ENCODE measurements around the gene PDK4.
"Not testable (repeated sequence)": the region's sequence is repeated elsewhere in the genome, so short reads cannot be mapped to it uniquely, and the experiment has no call there.

Gene PDK4

DNA sequence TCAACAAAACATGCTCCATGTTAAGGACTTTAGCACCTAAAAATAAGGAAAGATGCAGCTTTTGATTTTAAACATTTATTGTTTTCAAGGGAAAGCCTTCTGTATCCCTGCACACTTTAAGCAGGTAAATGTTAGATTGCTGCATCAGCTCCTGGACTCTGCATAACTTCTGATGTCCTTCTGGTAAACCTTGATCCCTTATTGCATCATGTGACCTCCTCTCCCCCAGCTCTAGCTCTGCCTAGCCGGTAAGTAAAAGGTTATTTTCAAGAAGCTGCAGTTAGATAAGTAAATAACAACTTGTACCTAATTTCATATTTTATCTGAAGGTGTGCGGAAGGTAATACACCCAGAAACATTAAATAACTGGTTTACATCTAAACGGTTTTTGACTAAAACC, 37.5 kb downstream of the PDK4 start:
- no peak for DNase-seq

DNA sequence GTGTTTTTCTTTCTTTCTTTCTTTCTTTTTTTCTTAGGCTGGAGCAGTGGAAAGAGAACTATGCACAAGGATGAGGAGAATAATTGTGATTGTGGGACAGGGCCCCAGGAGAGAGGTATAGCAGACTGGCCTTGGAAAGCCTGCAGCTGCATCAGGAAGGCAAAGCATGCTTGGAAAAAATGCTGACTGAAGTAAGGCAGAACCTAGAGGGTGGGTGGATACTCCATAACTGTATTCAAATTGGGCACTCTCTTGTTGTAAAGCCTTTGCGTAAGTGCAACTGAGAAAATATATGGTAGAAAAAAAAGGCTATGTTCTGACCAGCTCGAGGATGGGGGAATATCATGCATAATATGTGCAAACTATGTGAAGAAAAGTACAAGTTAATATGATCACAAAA, 39.5 kb downstream of the PDK4 start:
- no peak for DNase-seq

DNA sequence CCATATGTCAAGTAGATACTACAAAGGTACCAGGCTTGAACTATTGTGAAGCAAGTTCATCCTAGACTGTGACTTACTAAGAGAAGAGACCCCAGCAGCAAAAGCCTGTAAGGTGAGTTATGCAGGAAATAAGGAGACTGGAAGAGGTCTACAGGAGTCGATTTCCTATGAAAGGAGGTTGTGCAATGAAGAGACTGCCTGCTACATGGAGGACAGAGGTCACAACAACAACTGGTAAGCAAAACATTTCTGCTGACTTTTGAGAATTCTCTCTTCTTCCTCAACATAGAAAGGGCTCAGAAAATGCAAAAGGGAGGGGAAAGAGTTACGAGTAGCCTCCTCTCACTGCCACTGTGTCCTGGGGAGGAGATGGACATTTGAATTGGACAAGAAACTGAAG, 42.4 kb downstream of the PDK4 start:
- DNase-seq = no peak

DNA sequence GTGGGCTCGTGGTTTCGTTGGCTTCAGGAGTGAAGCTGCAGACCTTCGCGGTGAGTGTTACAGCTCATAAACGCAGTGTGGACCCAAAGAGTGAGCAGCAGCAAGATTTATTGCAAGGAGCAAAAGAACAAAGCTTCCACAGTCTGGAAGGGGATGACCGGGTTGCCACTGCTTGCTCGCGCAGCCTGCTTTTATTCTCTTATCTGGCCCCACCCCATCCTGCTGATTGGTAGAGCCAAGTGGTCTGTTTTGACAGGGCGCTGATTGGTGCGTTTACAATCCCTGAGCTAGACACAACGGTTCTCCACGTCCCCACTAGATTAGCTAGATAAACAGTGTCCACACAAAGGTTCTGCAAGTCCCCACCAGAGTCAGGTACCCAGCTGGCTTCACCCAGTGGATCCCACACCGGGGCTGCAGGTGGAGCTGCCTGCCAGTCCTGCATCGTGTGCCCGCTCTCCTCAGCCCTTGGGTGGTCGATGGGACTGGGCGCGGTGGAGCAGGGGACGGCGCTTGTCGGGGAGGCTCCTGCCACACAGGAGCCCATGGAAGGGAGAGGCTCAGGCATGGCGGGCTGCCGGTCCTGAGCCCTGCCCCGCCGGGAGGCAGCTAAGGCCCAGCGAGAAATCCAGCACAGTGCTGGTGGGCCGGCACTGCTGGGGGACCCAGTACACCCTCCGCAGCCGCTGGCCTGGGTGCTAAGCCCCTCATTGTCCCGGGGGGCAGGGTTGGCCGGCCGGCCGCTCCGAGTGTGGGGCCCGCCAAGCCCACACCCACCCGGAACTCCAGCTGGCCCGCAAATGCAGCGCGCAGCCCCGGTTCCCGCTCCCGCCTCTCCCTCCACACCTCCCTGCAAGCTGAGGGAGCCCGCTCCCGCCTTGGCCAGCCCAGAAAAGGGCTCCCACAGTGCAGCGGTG, 44.0 kb downstream of the PDK4 start:
- not testable (repeated sequence) for DNase-seq

DNA sequence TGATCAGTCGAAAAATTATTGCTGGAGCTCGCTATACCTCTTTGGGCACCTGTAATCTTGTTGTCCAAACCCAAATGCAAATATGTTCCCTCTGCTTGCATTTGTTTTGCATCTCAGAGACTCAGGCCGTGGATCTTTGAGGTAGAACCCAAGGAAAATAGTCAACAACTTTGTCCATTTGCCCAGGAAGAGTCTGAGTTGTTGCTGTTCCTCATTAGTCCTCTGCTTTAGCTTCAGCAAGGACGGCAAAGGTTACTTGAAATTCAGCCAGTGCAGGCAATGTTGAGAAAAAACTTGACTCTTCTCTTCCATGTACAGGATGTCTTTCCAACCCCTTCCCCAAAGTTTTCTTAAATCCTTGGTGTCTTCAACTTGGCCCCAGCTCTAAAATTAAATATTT, 45.8 kb downstream of the PDK4 start:
- no peak for DNase-seq

DNA sequence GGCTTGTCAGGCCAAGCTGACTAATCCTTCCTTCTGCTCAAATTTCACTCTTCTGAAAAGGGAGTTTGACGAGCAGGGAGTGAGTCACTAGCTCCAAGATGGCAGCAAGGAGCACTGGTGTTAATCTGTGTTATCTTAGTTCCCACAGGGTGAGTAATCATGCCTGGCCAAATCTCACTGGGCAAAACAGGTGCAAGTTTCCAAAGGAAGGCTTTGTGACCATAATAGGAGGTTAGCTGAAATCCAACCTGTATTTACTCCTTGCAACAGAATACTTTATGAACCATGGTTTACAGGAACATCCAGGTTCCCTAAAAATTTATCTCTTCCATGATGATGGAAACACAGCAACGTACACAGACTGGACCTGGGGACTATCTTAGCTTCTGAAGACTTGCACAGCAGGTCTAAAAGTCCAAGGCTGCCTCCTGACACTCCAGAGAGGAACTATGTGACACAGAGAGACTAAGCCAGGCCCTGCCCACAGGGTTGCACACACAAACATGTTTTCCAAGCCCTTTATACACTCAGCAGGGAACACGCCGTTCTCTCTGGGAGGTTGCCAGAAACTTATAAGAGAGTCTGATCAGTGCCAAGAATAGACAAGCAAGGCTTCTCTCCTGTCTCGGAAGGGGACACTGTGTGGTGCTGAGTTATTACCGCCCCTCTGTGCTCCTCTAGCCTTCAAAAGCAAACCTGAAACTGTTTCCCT, 46.3 kb downstream of the PDK4 start:
- no peak for DNase-seq

DNA sequence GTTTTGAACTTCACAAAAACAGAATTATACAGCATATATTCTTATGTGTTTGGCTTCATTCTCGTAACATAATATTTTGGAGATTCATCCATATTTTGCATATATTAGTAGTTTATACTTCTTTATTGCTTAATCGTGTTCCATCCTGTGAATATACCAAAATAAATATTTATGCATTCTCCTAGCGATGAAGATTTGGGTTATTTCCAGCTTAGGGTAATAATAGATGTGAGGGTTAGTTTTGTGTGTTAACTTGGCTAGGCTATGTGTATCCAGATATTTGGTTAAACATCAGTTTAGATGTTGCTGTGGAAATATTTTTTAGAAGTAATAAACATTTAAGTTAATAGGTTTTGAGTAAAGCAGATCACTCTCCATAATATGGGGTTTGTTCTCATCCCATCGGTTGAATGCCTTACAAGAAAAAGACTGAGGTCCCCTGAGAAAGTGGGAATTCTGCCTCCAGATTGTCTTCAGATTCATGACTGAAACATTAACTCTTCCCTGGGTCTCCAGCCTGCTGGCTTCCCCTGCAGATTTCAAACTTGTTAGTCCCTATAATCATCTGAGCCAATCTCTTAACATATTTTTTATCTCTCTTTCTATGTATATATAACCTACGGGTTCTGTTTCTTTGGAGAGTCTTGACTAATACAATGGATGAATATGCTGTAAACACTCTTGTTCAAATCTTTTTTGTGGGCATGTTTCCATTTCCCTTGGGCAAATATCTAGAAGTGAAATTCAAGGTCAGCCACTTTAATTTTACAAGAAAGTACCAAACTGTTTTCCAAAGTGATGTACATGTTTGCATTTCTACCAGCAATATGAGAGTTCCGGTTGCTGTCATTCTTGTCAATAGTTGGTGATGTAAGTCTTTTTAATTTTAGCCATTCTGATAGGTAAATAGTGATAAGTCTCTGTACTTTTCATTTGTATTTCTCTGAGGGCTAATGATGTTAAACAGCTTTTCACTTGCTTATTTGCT, 48.7 kb downstream of the PDK4 start:
- no peak for DNase-seq

DNA sequence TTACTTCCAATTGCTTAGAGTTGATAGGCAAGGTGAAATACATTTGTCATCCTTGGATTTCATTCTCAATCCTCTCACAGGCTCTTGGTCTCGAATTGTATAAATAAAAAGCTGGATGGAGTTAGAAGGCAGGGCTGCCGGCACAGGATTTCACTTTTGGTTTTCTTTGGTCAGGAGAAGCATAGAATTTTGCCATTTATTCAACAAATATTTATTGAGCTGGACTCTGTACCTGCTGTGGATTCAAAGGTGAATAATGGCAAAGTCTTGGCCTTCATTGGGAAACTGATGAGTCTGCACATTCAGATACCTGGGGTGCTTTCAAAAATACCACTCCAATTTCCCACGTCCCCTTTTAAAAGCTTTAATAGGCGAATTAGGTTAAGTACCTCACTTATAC, 49.7 kb downstream of the PDK4 start:
- DNase-seq = no peak

DNA sequence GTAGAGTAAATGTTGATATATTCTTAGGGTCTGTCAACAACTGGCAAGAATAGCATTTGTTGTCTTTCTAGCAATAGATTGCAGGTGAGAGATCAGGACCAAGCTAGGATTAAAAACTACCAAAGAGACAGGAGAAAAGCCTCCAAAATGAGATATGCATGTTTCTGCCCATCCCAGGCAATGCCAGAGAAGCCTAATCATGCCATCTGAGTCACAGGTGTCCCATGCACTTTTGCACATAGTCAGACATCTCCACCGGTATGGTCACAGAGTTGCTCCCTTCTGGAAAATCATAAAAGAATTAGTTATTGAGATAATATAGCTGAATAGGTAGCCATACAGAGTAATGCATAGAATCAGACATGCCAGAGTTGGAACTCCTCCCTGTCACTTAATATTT, 50.6 kb downstream of the PDK4 start:
- DNase-seq = no peak

DNA sequence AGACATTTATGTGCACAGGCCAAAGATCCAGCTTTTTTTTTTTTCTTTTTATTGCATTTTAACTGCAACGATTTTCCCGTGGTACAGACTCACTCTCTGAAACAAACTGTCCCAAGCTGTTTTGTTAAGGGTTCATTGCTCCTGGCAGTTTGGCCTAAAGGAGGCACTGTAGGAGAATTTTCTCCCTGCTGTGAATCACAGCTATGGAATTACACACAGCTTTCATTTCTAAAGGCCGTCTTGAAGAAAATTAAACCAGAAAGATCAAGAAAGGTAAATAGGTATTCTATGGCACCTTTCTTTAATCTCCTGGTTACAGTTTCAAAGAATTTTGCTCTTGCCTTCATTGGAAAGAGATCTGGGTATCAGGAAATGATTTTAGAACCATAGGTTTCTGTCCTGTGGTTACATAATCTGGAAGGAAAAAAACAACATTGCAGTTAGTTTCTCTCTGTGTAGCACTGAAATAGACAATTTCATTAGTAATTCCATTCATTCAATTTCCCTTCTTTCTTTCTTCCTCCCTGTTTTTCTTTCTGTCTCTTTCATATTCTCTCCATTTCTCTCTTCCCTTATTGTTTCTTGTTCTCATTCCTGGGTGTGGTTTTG, 51.2 kb downstream of the PDK4 start:
- DNase-seq = no peak

DNA sequence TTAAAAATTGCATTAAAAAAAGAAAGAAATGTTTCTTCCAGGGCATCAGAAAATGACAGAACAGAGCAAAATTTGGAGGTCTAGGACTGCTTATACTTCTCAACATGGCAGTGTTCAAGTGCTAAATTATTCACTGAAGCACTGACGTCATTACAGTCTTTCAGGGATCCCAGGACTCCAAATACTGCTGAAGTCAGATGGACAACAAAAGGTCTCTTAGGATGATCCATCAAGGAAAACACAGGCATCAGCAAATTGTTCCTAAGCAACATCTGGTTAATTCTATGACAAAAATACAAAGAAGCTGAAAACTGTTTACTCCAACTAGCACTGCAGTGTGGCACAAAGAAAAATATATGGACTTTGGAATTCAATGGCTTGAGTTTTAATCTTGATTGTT, 52.1 kb downstream of the PDK4 start:
- no peak for DNase-seq

DNA sequence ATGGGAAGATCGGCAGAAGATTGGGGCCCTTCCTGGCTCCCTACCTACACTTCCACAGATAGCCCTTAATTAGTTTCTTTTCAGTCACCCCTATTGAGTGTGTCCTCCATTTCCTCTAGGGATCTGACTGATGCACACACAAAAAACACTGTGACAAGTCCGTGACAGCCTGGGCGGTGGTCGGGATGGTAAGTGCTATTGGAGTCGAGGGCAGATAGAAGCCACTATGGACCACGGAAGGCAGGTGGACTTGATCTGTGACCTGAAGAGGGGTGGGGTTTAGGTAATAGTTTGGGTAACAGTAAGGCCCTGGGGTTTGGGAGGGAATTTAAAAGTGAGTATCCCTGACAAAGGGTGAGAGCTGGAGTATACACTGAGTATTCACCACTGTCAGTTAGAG, 53.0 kb downstream of the PDK4 start:
- DNase-seq = no peak

DNA sequence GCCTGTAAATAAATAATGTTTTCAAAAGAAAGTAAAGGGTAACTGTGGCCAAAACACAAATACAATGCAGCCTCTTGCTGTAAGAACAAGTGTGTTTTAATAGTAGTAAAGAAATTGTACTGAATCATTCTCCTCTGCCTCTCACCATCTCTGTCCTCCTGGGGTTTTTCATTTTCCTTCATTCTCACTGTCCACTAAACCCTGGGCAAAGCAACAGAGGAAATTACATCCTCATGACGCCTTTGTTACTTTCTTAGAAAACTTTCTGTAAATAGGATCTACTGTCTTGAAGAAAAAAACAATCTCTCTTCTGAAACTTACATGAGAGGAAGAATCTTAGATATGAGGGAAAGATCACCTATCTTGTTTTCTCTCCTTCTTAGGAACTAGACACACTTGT, 56.0 kb downstream of the PDK4 start:
- DNase-seq = no peak

DNA sequence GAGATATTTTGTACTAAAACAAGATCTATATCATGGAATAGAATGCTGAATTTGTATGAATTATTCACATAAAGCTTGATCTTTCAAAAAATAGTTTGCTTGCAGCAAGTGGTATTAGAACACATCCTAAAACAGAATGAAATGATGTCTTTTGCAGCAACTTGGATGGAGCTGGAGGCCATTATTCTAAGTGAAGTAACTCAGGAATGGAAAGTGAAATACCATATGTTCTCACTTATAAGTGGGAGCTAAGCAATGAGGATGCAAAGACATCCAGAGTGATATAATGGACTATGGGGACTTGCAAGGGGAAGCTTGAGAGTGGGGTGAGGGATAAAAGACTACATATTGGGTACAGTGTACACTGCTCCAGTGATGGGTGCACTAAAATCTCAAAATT, 56.9 kb downstream of the PDK4 start:
- no peak for DNase-seq

DNA sequence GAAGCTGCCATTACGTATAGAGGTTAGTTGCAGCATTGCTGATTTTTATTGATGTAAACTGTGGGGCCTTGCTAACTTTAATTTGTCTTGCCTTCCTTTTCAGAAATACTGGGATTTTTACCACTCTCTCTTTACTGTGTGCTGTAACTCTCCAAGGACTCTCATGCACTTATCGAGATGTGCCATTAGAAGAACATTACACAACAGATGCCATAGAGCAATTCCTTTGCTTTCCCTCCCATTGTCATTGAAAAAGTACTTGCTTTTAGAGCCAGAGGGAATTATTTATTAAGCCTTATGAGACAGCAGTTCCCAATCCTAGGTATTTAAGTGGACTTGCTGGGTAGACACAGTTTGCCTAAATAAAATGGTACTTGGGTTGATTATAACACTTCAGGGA, 58.8 kb downstream of the PDK4 start:
- no peak for DNase-seq

DNA sequence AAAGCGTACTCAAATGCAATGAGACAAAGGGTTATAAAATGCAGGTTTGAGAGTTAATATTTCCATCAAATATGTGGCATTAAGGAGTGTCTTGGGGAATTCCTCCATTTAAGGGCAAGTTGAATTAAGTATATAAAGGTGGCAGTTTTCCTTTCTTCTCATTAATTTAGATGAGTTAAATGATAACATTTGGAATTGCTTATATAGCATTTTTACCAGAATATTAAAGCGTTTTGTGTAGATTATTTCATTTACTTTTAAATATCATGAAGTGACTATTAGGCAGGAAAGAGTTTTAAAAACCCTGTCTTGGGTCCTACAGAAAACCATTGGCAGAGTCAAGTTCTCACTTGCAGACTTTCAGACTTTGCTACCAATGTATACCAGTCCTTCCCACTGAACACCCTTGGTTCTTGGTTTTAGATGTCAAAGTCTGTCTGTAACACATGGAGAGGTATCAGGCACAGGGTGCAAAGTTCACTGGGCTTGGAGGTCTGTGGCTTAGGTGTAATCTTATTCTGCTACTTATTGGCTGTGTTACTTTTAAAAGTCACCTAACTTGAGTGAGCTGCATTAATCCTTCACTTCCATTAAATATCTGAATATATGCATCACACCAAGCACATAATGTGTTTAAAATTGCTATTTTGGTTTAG, 59.5 kb downstream of the PDK4 start:
- DNase-seq = no peak

DNA sequence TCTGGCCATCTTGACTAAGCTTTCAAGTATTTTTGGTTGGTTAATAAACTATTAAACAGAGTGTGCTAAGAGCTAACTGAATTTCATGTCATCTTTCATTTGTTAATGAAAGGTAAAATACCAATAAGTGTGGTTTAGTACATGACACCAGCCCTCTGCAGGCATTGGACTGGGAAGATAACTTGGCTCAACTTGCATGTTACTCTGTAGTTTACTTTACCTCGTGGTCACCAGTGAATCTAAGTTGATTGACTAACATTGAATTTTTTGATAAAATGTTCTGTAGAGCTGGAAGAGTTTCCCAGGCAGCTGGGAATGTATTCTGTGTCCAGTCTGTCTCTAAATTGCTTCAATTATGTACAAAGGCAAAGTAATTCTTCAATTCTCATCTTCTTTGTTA, 60.7 kb downstream of the PDK4 start:
- DNase-seq = no peak

DNA sequence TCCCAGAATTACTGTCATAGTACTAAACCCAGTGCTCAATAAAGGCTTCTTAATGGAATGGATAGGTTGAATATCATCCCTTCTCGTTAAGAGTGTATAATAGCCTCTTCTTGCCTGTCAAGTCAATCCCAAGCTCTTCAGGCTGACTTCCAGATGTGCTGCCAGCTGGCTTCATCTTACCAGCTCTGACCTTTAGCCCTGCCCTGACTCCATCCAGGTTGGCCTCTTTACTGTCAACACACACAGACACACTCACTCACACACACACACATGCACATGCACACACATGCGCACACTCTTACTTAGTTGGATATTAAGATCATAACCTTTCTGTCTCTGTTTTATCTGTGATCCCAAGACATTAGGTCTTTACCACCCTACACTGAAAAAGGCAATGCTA, 61.5 kb downstream of the PDK4 start:
- DNase-seq = no peak
